NCI-H128 (cell line): ENCODE results near the gene NSG2.
A peak's percentile ranks its signal among the peaks of the same experiment; 100 is the strongest.
"Not testable (repeated sequence)": the region's sequence is repeated elsewhere in the genome, so short reads cannot be mapped to it uniquely, and the experiment has no call there.

Experiments
- DNase-seq: peaks from one replicate; lab custom pipeline; 2025; ENCODE audit not compliant: unreplicated experiment; lab: John Stamatoyannopoulos, UW

Gene NSG2

DNA sequence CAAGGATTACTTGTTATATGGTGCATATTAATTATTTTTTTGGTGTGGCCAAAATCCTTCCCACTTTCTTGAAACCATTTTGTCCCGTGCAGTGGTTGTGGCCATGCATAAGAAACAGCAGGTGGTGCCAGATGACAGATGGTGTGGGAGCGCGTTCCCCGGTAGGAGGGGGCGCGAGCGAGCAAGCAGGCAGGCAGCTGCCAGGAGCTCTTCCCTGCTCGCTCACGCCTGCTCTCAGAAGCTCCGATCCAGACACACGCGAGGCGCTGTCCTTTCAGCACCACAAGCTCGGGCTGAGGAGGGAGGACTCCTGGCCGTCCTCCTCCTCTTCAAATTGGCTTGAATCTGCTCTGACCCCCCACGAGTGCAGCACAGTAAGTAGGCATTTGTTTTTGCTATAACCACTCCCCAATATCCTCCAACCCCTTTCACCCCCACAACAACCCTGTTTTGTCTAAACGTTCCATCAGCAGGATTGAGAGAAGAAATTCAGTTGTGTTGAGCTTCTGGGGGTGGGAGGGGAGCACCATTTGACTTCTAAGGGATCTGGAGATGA is at the start of gene NSG2:
Gene NSG2 (plus strand): TSS at position 237 of the 556 bp plus-strand sequence. CDS start 1,050 bp downstream, outside the sequence.
- DNase-seq = peak; percentile 42

DNA sequence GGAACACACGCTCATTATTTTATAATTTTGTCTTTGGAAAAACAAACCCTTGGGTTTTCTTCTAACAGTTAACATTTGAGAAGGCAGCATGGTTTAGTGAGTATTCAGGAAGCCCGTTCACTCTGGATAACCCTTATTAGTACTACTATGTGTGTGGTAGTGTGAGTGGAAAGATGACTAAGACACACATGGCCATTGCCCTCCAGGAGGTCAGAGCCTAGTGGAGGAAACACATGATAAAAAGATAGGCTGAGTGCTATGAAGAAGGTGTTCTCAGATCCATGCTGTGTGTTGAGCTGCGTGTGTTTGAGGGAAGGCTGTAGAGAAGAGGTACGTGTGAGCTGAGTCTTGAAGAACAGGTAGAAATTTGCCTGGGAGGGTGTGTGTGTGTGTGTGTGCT is 48.2 kb upstream of the NSG2 start:
- DNase-seq = no peak

DNA sequence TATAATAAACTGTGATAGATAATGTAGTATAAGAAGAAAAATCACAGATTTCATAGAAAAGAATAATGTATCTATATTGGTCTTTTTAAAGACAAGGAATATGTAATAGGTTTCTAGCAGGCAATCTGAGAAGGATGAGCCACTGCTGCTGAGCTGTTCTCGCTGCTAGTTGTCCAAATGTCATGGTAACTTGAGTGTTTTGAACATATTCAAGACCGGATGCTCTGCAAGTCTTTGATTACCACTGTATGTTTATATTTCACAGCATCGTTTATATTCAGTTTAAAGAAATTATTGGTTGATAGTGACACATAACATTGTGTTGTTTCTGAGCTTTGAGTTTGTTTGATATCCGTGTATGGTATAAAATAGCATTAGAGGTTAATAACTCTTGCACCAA is 47.0 kb upstream of the NSG2 start:
- DNase-seq = no peak

DNA sequence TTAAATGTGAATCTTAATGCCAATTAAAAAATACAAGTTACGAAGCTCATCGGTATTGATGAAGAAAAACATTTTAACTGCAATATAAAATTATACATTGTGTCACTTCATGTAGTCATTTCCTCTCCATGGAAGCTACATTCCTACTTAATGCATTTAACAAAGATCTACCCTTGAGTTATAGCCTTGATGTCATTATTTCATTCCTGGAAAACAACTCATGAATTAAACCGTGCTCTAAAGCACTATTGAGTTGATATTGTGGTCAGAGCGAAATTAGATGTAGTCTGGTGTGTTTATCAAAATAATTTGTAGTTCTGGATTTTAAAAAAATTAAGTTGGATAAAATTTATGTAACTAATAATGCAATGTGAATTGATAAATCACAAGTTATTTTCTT is 45.4 kb upstream of the NSG2 start:
- no peak for DNase-seq

DNA sequence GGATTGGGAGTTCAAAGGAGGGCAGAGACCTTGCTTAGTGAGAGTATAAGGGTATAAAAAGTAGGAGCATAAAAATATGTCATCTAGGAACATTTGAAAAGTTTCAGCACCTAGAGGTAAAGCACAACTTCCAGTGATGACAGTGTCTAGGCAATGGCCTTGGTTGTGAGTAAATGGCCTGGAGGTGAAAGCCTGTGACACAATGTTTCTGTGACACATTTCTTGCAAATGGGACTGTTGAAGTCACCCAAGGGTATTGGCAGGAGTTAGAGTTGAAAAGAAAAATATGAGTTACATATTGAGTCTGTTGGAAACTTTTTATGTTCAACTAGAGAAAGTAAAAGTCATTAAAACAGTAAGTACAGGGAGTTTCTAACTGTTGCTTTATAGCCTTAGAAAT is 41.7 kb upstream of the NSG2 start:
- DNase-seq = no peak

DNA sequence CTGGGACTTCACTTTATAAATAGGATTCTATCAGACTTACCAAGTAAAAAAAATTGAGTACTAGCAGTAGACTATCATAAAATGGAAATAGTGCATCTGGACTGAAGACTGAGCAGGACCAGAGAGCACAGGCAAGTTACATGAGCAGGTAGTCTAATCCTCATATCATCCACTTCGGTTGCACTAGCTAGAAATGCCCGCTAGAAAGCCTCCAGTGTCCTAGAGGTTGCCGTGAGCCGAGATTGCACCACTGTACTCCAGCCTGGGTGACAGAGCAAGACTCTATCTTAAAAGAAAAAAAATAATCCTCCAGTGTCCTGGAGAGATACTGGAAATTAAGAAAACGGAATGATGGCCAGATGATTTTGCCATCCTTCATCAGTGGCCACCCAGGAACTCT is 36.6 kb upstream of the NSG2 start:
- DNase-seq = no peak

DNA sequence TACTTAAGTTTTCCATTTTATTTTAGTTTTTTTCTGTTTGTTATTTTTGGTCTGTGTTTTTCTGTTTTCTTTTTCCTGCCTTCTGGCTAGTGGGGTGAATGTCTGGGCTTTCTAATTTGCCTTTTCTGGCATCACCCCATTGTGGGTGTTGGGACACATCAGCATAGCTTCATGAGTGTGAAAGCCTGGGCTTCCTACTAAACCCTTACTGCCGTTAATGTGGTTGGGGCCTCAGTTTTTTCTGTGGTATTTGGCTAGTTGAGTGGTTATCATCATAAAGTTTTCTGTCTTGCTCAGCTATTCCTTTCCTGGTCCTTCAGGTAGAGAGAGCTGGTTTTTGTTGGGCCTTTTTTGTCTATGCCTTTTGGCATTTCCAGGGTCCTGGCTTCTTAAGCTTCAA is 35.1 kb upstream of the NSG2 start:
- DNase-seq = no peak

DNA sequence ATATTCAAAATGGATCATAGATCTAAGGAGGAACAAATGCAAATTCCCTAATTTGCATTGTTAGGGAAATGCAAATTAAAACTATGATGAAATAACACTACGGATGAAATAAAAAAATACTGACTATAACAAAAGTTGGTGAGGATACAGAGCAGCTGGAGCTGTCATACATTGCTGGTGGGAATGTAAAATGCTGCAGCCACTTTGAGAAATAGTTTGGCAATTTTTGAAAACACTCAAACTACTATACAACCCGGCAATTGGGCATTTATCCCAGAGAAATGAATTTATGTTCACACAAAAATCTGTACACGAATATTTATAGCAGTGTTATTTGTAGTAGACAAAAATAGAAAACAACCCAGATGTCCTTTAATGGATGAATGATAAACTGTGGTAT is 34.1 kb upstream of the NSG2 start:
- no peak for DNase-seq

DNA sequence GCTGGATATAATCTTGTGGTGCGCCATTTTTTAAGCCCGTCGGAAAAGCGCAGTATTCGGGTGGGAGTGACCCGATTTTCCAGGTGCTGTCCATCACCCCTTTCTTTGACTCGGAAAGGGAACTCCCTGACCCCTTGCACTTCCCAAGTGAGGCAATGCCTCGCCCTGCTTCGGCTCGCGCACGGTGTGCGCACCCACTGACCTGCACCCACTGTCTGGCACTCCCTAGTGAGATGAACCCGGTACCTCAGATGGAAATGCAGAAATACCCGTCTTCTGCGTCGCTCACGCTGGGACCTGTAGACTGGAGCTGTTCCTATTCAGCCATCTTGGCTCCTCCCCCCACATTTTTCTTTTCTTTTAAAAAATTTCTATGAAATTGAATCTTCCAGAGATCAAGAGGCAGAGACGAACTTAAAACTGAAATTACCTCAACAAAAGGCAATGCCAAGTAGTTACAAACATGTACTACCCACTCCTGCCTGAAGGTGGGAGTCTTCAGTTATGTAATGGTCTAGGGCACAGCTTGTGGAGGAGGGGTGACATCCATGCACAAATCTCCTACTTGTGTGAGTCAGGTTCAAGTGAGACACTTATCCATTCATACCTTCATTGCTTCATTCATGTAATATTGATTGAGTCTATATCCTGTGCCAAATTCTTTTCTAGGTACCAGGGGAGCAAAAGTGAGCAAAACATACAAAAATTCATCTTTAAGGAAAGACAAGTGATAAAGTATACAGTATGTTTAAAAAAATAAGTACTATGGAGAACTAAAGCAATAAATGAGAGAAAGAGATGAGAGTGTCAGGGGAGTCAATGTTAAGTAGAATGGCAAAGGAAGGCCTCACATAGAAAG is 25.2 kb upstream of the NSG2 start:
- DNase-seq = not testable (repeated sequence)

DNA sequence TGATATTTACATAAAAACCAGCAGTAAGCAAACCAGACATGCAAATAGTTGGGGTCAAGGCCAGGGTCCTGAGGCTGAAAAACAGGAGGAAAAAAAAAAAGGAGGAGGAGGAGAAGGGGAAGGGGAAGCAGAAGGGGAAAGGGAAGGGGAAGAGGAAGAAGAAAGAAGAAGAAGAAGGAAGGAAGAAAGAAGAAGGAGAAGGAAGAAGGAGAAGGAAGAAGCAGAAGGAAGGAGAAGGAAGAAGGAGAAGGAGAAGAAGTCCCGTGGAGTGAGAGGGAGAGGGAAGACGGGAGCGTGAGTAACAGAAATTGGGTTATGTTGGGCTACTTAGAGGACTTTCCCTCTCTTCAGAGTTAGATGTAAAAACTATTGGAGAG is 24.6 kb upstream of the NSG2 start:
- DNase-seq = no peak

DNA sequence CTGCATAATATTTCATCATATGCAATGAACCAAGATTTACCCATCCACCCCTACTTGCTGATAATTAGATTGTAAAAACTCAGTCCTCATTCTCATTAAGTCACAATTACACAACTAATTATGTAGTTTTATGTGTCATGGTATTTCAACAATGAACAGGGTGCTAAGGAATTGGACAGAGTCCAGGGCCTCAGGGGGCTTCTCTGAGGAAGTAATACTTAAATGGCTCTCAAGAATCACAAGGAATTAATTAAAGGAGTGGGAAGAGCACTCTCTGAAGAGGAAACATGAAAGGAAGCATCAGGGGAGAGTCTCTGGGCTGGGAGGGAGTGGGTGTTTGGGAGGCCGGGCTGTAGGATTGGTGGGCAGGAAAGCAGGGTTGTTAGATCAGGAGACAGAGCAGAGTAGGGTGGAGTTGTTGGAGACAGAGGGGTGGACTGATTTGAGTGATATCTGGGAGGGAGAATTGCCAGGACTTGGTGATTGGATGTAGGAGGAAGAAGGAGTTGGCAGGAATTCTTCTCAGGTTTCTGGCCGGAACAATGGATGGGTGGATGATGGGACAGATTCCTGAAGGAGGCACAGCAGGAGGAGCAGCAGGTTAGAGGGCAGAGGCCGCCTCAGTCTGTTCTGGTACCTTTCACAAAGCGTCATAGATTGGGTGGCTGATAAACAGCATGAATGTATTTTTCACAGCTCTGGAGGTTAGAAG is 23.0 kb upstream of the NSG2 start:
- DNase-seq = no peak

DNA sequence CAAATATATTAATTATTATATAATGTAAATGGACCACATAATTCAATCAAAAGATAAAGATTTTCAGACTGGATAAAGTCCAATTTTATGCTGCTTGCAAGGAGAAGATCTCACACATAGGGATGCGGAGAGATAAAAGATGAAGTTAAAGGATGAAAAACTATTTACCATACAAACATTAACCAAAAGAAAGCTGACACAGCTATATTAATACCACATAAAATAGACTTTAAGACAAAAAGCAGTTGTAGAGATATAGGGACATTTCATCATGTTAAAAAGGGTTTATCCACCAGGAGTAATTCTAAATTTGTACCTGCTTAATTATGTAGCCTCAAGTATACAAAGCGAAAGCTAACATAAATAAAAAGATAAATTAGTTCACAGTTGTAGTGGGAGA is 15.2 kb upstream of the NSG2 start:
- DNase-seq = no peak

DNA sequence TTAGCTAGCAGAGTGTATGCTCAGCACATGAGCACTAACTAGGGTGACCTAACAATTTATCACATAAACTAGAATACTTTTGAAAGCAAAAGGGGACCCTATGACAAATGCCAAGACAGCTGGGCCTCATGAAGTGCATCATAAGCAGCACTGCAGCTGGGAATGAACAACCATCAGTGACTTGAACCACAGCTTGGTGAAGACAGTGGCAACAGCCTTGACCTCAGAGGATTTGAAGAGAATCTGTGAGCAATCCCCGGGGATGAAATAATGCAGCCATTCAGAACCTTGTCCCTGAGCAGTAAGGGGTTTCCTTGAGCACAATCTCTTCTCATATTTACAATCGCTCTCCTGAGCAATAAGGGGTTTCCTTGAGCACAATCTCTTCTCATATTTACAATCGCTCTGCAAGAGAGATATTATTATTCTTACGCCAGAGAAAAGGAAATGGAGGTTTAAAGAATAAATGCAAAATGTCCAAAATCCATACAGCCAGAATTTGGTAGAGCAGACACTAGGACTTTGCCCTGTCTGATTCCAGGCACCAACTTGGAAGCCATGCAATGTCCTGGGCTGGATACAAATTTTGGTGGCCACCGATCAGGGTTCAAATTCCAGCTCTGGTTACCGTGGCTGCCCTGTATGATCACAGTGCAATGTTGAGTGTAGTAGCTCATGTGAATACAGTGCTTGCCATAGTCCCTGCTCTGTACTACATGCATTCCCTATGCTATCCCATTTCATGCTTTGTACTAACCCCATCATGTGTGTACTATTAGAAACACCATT is 846 bp upstream of the NSG2 start:
- DNase-seq = no peak

DNA sequence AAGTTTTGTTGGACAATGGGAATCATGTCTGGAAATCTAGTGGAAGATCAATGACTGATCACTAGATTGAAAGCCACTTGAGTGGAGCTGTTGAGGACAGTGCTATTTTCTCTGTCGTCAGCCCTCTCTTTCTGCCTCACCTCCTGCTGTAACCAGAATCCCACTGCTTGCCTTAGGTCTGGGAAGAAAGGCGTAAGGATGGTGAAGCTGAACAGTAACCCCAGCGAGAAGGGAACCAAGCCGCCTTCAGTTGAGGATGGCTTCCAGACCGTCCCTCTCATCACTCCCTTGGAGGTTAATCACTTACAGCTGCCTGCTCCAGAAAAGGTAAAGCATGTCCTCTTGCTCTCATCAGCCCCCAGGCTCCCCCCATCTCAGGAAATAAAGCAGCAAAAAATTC is 1.1 kb downstream of the NSG2 start:
- no peak for DNase-seq

DNA sequence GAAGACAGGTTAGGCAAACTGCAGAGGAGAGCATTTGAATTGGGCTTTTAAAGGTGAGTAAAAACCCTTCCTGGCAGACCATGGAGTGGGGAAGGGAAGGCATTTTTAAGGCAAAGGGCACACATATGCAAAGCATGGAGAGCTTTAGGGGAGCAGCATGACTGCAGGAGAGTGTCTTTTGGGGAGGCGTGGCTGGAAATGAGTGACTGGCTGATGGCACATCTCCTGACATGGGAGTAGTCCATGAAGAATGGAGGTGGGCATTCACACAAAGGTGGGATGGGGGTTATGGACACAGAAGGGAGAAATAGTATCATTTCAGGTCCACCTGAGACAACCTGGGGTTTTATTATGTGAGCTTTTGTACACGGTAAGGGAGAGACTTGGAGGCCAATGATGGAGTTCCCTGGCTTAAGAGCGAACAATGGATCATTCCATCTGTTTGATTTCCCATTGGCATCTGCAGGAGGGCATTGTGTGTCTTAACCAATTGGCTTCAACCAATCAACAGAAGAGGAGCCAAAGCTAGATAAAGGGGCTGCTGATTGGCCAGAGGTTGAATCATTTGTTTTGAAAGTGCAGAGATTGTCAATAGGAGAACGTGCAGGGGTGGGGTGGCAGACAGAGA is 2.1 kb downstream of the NSG2 start:
- DNase-seq = no peak

DNA sequence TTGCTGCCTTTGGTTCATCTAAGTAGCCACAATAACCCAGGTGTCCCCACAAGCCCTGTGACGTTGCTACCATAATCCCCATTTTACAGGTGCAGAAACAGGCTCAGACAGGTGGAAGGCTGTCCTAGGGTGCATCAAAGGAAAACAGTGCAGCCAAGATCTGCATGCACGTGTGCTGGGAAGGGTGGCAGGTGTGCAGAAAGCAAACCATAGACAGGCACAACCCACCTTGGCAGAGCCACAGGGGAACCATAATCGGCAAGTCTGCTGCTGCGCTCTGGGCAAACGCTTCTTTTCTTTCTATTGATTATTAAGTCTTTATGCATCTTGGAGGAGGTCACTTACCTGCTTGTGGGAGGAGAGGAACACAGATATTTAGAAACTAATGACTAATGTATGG is 7.1 kb downstream of the NSG2 start:
- no peak for DNase-seq

DNA sequence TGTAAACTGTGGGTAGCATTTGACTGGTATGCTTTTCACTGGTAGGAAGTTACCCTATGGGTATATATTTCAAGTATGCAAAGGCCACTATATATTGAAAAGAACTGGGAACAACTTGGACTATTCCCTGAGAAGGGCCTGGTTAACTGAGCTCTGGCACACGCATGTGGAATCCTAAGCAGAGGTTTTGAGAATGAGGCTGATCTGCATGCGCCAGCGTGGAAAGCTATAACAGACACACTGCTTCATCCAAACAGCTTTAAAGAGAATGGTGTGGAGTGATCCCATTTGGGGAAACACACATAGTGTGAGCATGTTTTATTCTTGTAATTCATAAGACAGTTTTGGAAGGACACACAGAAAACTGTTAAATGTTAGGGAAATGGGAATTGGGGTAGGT is 8.4 kb downstream of the NSG2 start:
- DNase-seq = no peak

DNA sequence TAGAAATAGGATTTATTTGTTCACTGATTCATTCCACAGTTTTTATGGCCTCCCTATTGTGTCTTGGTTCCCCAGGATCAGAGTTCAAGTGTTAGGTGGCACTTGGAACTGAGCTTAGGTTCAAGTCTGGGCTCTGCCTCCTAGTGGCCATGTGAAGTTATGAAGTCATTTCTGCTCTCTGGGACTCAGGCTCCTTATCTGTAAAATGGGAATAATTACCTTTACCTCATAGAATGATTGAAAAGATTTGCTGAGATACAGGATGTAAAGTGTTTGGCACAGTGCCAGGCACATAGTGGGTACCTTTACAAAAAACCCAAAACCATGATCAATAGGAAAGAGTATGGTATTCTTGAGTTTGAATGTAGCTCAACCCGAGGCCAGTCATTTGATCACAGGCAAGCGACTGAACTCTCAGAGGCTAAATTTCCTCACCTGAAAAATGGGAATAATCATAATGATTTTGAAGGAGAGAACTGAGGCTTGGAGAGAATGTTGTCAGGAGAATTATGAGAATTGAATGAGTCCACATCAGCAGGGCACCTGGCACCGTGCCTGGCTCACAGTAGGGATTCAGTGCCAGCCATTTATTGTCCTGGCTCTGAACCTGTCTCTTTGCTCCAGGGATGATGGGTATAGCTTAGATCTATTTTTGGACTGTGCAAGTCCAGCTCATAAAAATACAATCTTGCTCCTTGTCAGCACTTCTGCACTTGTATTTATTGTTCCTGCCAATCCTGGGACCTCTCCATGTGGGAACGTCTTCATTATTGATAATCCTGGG is 10.8 kb downstream of the NSG2 start:
- no peak for DNase-seq

DNA sequence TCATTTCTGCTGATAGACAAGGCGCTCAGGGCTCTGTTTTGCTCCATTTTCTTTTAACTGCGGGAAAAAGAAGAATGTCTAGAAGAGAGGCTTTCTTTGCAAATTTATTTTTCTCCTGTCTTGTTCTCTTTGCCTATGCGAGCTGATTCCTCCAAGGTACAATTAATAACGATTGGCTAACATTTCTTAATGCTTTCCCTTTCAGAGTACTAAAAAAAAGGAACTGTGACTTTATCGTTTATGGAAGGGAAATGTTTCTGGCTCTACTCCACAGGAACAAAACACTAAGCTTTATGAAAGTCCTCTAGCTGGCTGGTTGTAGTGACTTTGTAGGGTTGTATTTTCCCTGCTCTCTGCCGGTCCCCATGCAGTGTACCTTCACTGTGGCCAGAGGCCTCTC is 11.7 kb downstream of the NSG2 start:
- DNase-seq = no peak

DNA sequence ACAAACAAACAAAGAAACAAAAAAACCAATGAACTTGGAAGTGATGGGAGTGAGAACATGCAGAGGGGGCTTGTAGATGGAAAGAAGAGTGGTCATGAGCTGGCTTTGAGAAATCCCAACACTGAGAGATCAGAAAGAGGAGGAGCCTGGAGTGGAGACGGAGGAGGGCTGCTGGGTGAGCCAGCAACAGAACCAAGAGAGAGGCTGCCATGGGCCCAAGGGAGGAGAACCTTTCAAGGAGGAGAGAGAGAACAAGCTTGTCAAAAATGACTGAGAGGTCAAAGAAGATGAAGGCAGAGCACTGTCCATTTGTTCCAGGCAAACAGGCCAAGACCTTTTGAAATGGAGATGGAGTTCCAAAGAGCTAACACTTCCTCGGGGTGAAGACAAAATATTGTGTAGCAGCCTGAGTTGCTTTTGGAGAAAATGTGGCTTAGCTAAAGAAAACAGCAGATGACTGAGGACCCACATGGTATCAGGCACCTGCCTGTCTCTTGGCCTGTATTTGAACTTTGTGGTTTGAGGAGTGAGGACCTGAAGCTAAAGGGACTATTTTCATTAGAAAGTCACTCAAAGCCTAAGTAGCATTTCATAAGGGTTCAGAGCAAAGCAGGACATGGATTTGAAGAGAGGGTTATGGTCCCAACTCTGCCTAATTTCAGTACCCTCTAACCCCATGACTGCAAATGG is 13.1 kb downstream of the NSG2 start:
- DNase-seq = no peak
